Panc1 (cell line): Measurements from ENCODE around the gene LAYN. TPM values are rescaled to one million over a fixed set of nuclear protein-coding genes. Genes with fewer than 3 reads are reported as not detected.

Source experiments
- ATAC-seq: fragments of 200-7000 bp; cut with Tn5 transposase; 2 replicates; pipeline ENCODE4 v1.9.1; 2020; ENCODE audit warnings: mild to moderate bottlenecking, moderate library complexity
- BruUV-seq: library from RNA; stranded (reverse); fragments of 400-500 nt; replicated peaks from 2 replicates; lab custom pipeline; 2021; lab: Mats Ljungman, UMichigan
- CTCF ChIA-PET: fragments of 300-600 bp; sonication (Branson Sonifier 250); formaldehyde crosslinking; loops from one replicate; lab custom pipeline; 2022; ENCODE audit warnings: antibody characterized with exemption; lab: Charles Lee
- POLR2A ChIA-PET: fragments of 300-600 bp; sonication (Branson Sonifier 250); formaldehyde crosslinking; loops from one replicate; lab custom pipeline; 2022; ENCODE audit warnings: antibody characterized with exemption; lab: Charles Lee
- DNase-seq: peaks from one replicate; pipeline ENCODE4 v3.0.0-alpha.2; 2010; ENCODE audit warnings: low read depth, low spot score
- H3K27ac ChIP-seq: 2 replicates; pipeline ENCODE4 v1.5.1; 2011; ENCODE audit warnings: mild to moderate bottlenecking, low read length, inconsistent platforms
- H3K27me3 ChIP-seq: fragments of 200-500 bp; sonication (Bioruptor generic); 2 replicates; pipeline ENCODE4 v1.6.0; 2014; ENCODE audit warnings: low read length, inconsistent platforms; ENCODE audit not compliant: control insufficient read depth, insufficient read depth
- H3K36me3 ChIP-seq: fragments of 200-500 bp; sonication (Bioruptor generic); 2 replicates; pipeline ENCODE4 v1.5.1; 2014; ENCODE audit warnings: inconsistent platforms, mild to moderate bottlenecking, low read length, moderate library complexity; ENCODE audit not compliant: control insufficient read depth, insufficient read depth
- H3K4me1 ChIP-seq: 2 replicates; pipeline ENCODE4 v1.5.1; 2011; ENCODE audit warnings: inconsistent platforms, mild to moderate bottlenecking, low read length, moderate library complexity; ENCODE audit not compliant: control insufficient read depth, insufficient read depth
- H3K4me3 ChIP-seq, 2 experiments: 2 replicates each; pipeline ENCODE4 v1.5.1; 2011 to 2012; ENCODE audit warnings: low read depth in 2 of 2, low read length in 2 of 2, mild to moderate bottlenecking in 2 of 2, inconsistent platforms in 1 of 2, moderate library complexity in 1 of 2
- H3K9me3 ChIP-seq: fragments of 200-500 bp; sonication (Bioruptor generic); 2 replicates; pipeline ENCODE4 v1.5.1; 2014; ENCODE audit warnings: low read depth, mild to moderate bottlenecking, inconsistent platforms, low read length, moderate library complexity; ENCODE audit not compliant: control insufficient read depth, insufficient read depth
- CTCF ChIP-seq: fragments of 450-650 bp; IDR thresholded peaks from 2 replicates; pipeline ENCODE4 v1.5.1; 2017; ENCODE audit warnings: mild to moderate bottlenecking
- POLR2AphosphoS5 ChIP-seq: IDR thresholded peaks from 2 replicates; pipeline ENCODE4 v1.6.1; 2012; ENCODE audit warnings: mild to moderate bottlenecking, low read depth, low read length, moderate library complexity
- REST ChIP-seq, 2 experiments: IDR thresholded peaks; 2 replicates each; pipeline ENCODE4 v1.6.1; 2011 to 2012; ENCODE audit warnings: low read depth in 2 of 2, control low read depth in 1 of 2, low read length in 1 of 2, mild to moderate bottlenecking in 1 of 2, moderate library complexity in 1 of 2; ENCODE audit not compliant: insufficient read depth in 1 of 2
- SIN3A ChIP-seq: IDR thresholded peaks from 2 replicates; pipeline ENCODE4 v1.6.1; 2012; ENCODE audit warnings: low read depth, mild to moderate bottlenecking, low read length, moderate library complexity, borderline replicate concordance; ENCODE audit not compliant: insufficient read depth
- TCF7L2 ChIP-seq: IDR thresholded peaks from 2 replicates; pipeline ENCODE4 v1.6.1; 2011; ENCODE audit warnings: mild to moderate bottlenecking, low read depth, low read length, inconsistent platforms
- in situ Hi-C: cut with HindIII; loops from 2 replicates; pipeline ENCODE4 v1.10.0; 2016; ENCODE audit warnings: low sequenced_read_pairs, low pct_unique_long_range_greater_than_20kb
- intact Hi-C: fragments of 100-400 bp; cut with micrococcal nuclease; formaldehyde crosslinking; loops from one replicate; pipeline ENCODE4 v1.10.0; 2022; ENCODE audit not compliant: unreplicated experiment
- total RNA-seq: library from RNA; stranded (reverse); gene quantifications from one replicate; pipeline ENCODE4 v1.2.1, GENCODE V29; 2021; ENCODE audit not compliant: unreplicated experiment

Gene LAYN
- total RNA-seq, 1 experiment from 2014 or later: 3.6 TPM

GRCh38 chr11:111560800-111561199, 20.3 kb downstream of the LAYN start:
- no peaks in the 10 kb centered on the region for H3K27me3 ChIP-seq
- POLR2A ChIA-PET: no interaction called here
- ATAC-seq: no peak
- no TSS peak for BruUV-seq
- no peak overlapping the region for H3K27ac ChIP-seq
- H3K4me3 ChIP-seq: no peak overlapping the region
- no peaks in the 10 kb centered on the region; the same call in 1 of the 2 replicates for H3K4me1 ChIP-seq
- DNase-seq: no peak
- intact Hi-C loops (no loop called here), in situ Hi-C loops (no loop called here)
- CTCF ChIA-PET: no interaction called here
- TF ChIP-seq REST (IDR thresholded peaks at IDR 0.05; ENCODE audit: insufficient read depth in 1 of 2, low read depth in 2 of 2, low read length in 1 of 2) (no peak), POLR2AphosphoS5 (no peak), SIN3A (no peak), TCF7L2 (no peak), CTCF (no peak)
- no peaks in the 10 kb centered on the region for H3K36me3 ChIP-seq
- peaks cover 4% of the 10 kb centered on the region; the same call in 1 of the 2 replicates for H3K9me3 ChIP-seq

GRCh38 chr11:111561306-111561705, 20.8 kb downstream of the LAYN start:
- Histone ChIP-seq H3K36me3 (no peaks in the 10 kb centered on the region), H3K27ac (no peak overlapping the region), H3K4me3 (no peak overlapping the region), H3K4me1 (no peaks in the 10 kb centered on the region; the same call in 1 of the 2 replicates), H3K27me3 (no peaks in the 10 kb centered on the region), H3K9me3 (peaks cover 3% of the 10 kb centered on the region; the same call in 1 of the 2 replicates)
- in situ Hi-C loops (no loop called here), intact Hi-C loops (no loop called here)
- DNase-seq: no peak
- no peak for ATAC-seq
- TF ChIP-seq SIN3A (no peak), CTCF (no peak), REST (IDR thresholded peaks at IDR 0.05; ENCODE audit: insufficient read depth in 1 of 2, low read depth in 2 of 2, low read length in 1 of 2) (no peak), TCF7L2 (no peak), POLR2AphosphoS5 (no peak)
- BruUV-seq: no TSS peak
- ChIA-PET POLR2A (no interaction called here), CTCF (no interaction called here)
